IMR-90 (cell line): ENCODE data around the gene SYNPR. TPM values are rescaled to one million over a fixed set of nuclear protein-coding genes. Genes with fewer than 3 reads are reported as not detected.

Experiments
- ATAC-seq: fragments of 200-7000 bp; cut with Tn5 transposase; 2 replicates; pipeline ENCODE4 v1.9.1; 2020; ENCODE audit warnings: low read depth, mild to moderate bottlenecking, moderate library complexity
- BruUV-seq: library from RNA; stranded (reverse); fragments of 400-500 nt; replicated peaks from 2 replicates; lab custom pipeline; 2021; lab: Mats Ljungman, UMichigan
- CTCF ChIA-PET: fragments of 300-600 bp; formaldehyde crosslinking; extraction: SDS; loops from one replicate; lab custom pipeline; 2021; ENCODE audit warnings: antibody characterized with exemption; lab: Yijun Ruan, JAX
- POLR2A ChIA-PET: fragments of 300-600 bp; sonication (Branson Sonifier 250); formaldehyde crosslinking; loops from one replicate; lab custom pipeline; 2022; ENCODE audit warnings: antibody characterized with exemption; ENCODE audit not compliant: unreplicated experiment; lab: Charles Lee
- DNase-seq: peaks from one replicate; pipeline ENCODE4 v3.0.0; 2013
- H2AFZ ChIP-seq: replicated peaks from 2 replicates; pipeline ENCODE3; 2013; ENCODE audit warnings: low read length, mild to moderate bottlenecking; ENCODE audit not compliant: poor library complexity
- H2AK5ac ChIP-seq: 2 replicates; pipeline ENCODE4 v1.6.1; 2013; ENCODE audit warnings: low read depth, low read length, inconsistent platforms
- H2AK9ac ChIP-seq: replicated peaks from 2 replicates; pipeline ENCODE3; 2013; ENCODE audit warnings: mild to moderate bottlenecking, low read depth, low read length, moderate library complexity; ENCODE audit not compliant: poor library complexity
- H2BK120ac ChIP-seq: 2 replicates; pipeline ENCODE4 v1.6.1; 2013; ENCODE audit warnings: low read depth, low read length, inconsistent platforms
- H2BK15ac ChIP-seq: 3 replicates; pipeline ENCODE4 v1.6.1; 2013; ENCODE audit warnings: low read depth, low read length, inconsistent platforms
- H2BK20ac ChIP-seq: 2 replicates; pipeline ENCODE4 v1.6.1; 2013; ENCODE audit warnings: low read depth, mild to moderate bottlenecking, inconsistent platforms, low read length, moderate library complexity
- H2BK5ac ChIP-seq: 2 replicates; pipeline ENCODE4 v1.6.1; 2013; ENCODE audit warnings: mild to moderate bottlenecking, low read depth, low read length, inconsistent platforms; ENCODE audit not compliant: poor library complexity, severe bottlenecking
- H3K14ac ChIP-seq: replicated peaks from 2 replicates; pipeline ENCODE4 v1.6.1; 2013; ENCODE audit warnings: low read depth, low read length, inconsistent platforms
- H3K18ac ChIP-seq: 2 replicates; pipeline ENCODE4 v1.6.1; 2013; ENCODE audit warnings: low read depth, low read length, control low read depth
- H3K23ac ChIP-seq: 2 replicates; pipeline ENCODE4 v1.6.1; 2013; ENCODE audit warnings: low read depth, low read length, inconsistent platforms
- H3K27ac ChIP-seq: 2 replicates; pipeline ENCODE4 v1.5.1; 2013; ENCODE audit warnings: mild to moderate bottlenecking, control low read depth, low read length; ENCODE audit not compliant: insufficient read depth
- H3K27me3 ChIP-seq: 2 replicates; pipeline ENCODE4 v1.6.1; 2013; ENCODE audit warnings: low read length; ENCODE audit not compliant: control insufficient read depth, insufficient read depth
- H3K36me3 ChIP-seq: 2 replicates; pipeline ENCODE4 v1.6.1; 2013; ENCODE audit warnings: low read length, mixed read lengths; ENCODE audit not compliant: control insufficient read depth, insufficient read depth
- H3K4ac ChIP-seq: 2 replicates; pipeline ENCODE4 v1.6.1; 2013; ENCODE audit warnings: low read depth, low read length, inconsistent platforms
- H3K4me1 ChIP-seq: 2 replicates; pipeline ENCODE4 v1.6.1; 2013; ENCODE audit warnings: low read length, mixed read lengths; ENCODE audit not compliant: control insufficient read depth, insufficient read depth
- H3K4me2 ChIP-seq: 2 replicates; pipeline ENCODE4 v1.6.1; 2013; ENCODE audit warnings: low read depth, mild to moderate bottlenecking, control low read depth, low read length, moderate library complexity
- H3K4me3 ChIP-seq: 2 replicates; pipeline ENCODE4 v1.5.1; 2013; ENCODE audit warnings: low read depth, mild to moderate bottlenecking, control low read depth, low read length, moderate library complexity; ENCODE audit not compliant: insufficient read depth
- H3K56ac ChIP-seq: 2 replicates; pipeline ENCODE4 v1.6.1; 2013; ENCODE audit warnings: low read length, inconsistent platforms; ENCODE audit not compliant: insufficient read depth; ENCODE audit errors: extremely low read depth
- H3K79me1 ChIP-seq, 2 experiments: 2 replicates each; pipeline ENCODE4 v1.6.1; 2013; ENCODE audit warnings: low read length in 2 of 2, inconsistent platforms in 1 of 2, low read depth in 1 of 2
- H3K9ac ChIP-seq: 2 replicates; pipeline ENCODE4 v1.6.1; 2013; ENCODE audit warnings: low read depth, low read length, control low read depth
- H3K9me1 ChIP-seq: 2 replicates; pipeline ENCODE4 v1.6.1; 2013; ENCODE audit warnings: low read length, inconsistent platforms; ENCODE audit not compliant: insufficient read depth
- H3K9me3 ChIP-seq: 2 replicates; pipeline ENCODE4 v1.6.1; 2013; ENCODE audit warnings: low read length; ENCODE audit not compliant: control insufficient read depth, insufficient read depth
- H4K20me1 ChIP-seq: 2 replicates; pipeline ENCODE4 v1.6.1; 2013; ENCODE audit warnings: low read length, inconsistent platforms; ENCODE audit not compliant: insufficient read depth
- H4K5ac ChIP-seq: 2 replicates; pipeline ENCODE4 v1.6.1; 2013; ENCODE audit warnings: mild to moderate bottlenecking, low read depth, low read length, control low read depth
- H4K8ac ChIP-seq, 2 experiments: 2 replicates each; pipeline ENCODE4 v1.6.1; 2013; ENCODE audit warnings: low read depth in 2 of 2, low read length in 2 of 2, control low read depth in 1 of 2, inconsistent platforms in 1 of 2
- H4K91ac ChIP-seq: 2 replicates; pipeline ENCODE4 v1.6.1; 2013; ENCODE audit warnings: low read depth, low read length, inconsistent platforms; ENCODE audit not compliant: insufficient read depth
- CEBPB ChIP-seq: IDR thresholded peaks from 2 replicates; pipeline ENCODE4 v1.6.1; 2012; ENCODE audit warnings: low read depth, low read length, improper control_type of control experiment
- CHD1 ChIP-seq: IDR thresholded peaks from 2 replicates; pipeline ENCODE4 v1.6.1; 2012; ENCODE audit warnings: low read depth, low read length, improper control_type of control experiment
- FOS ChIP-seq: fragments of 150-350 bp; IDR thresholded peaks from 2 replicates; pipeline ENCODE4 v1.6.1; 2016; ENCODE audit warnings: low read depth, low read length
- RAD21 ChIP-seq: IDR thresholded peaks from 2 replicates; pipeline ENCODE4 v1.6.1; 2012; ENCODE audit warnings: low read length, improper control_type of control experiment
- SMC3 ChIP-seq: fragments of 150-350 bp; IDR thresholded peaks from 2 replicates; pipeline ENCODE4 v1.6.1; 2016; ENCODE audit warnings: low read depth, mild to moderate bottlenecking, antibody characterized with exemption, low read length, moderate library complexity
- WGBS, 2 experiments: methylation state at CpG; one replicate each; pipeline versions ENCODE4 v1.1.5 to v1.1.7; 2013; ENCODE audit warnings: missing lambda C conversion rate in 2 of 2; ENCODE audit not compliant: insufficient read length in 1 of 2; ENCODE audit errors: extremely low coverage in 2 of 2; 5-methylcytosine and 5-hydroxymethylcytosine counted together
- dilution Hi-C: fragments of 300-500 bp; cut with HindIII; formaldehyde crosslinking; loops from one replicate; pipeline ENCODE4 v1.14.3; 2018; ENCODE audit warnings: low sequenced_read_pairs; ENCODE audit not compliant: unreplicated experiment
- in situ Hi-C: fragments of 300-500 bp; cut with MboI; formaldehyde crosslinking; loops from 3 replicates; pipeline ENCODE4 v1.14.3; 2019; ENCODE audit warnings: low sequenced_read_pairs, inconsistent platforms, mixed read lengths
- intact Hi-C: fragments of 100-400 bp; cut with micrococcal nuclease; formaldehyde crosslinking; loops from 2 replicates; pipeline ENCODE4 v1.10.0; 2022
- polyA plus RNA-seq, 3 experiments: library from polyadenylated mRNA; depleted of rRNA; stranded (reverse); fragments of >200 nt; gene quantifications; 2 replicates each; pipeline ENCODE4 v1.2.3, GENCODE V29; 2012; ENCODE audit warnings: low replicate concordance in 1 of 3
- total RNA-seq: library from RNA; depleted of rRNA; stranded (reverse); fragments of >200 nt; gene quantifications from 2 replicates; pipeline ENCODE4 v1.2.3, GENCODE V29; 2012
- TF ChIP-seq, protein P1 (sequence below): fragments of 150-350 bp; IDR thresholded peaks from 2 replicates; pipeline ENCODE4 v1.6.1; 2017; ENCODE audit warnings: mild to moderate bottlenecking, antibody characterized with exemption, low read length, low read depth
- TF ChIP-seq, protein P2 (sequence below): conservative IDR thresholded peaks from 2 replicates; pipeline ENCODE4 v1.5.1; 2012; ENCODE audit warnings: mild to moderate bottlenecking, low read depth, low read length, improper control_type of control experiment

Gene SYNPR
- total and polyA plus RNA-seq, 2 of the 4 experiments (the other 2 are of a cell fraction) = not detected

DNA sequence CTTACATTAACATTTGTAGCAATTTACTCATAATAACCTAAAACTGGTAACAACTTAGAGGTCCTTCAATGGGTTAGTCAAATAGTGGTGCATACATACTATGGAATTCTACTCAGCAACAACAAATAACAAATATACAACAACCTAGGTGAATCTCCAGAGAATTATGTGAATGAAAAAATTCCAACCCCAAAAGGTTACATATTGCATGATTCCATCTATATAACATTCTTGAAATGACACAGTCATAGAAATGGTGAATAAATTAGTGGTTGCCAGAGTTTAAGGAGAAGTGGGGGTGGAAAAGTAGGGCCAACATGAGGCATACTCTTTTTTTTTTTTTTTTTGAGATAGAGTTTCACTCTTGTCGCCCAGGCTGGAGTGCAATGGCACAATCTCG, 361.7 kb downstream of the SYNPR start:
- DNase-seq (no peak), ATAC-seq (no peak)
- no peak overlapping the region for H2BK120ac ChIP-seq
- intact Hi-C loops = no loop called here
- in situ Hi-C loops = no loop called here
- no peak overlapping the region for H2BK15ac ChIP-seq
- H4K8ac ChIP-seq = no peak overlapping the region
- POLR2A ChIA-PET = no interaction called here
- no peaks in the 10 kb centered on the region for H3K4me1 ChIP-seq
- WGBS, 2 experiments = no CpG with 5 or more reads among the region's 2 CpGs
- no peaks in the 10 kb centered on the region for H4K20me1 ChIP-seq
- H3K9ac ChIP-seq = no peak overlapping the region
- BruUV-seq = no TSS peak
- H3K36me3 ChIP-seq = no peaks in the 10 kb centered on the region
- no peak overlapping the region for H3K4me2 ChIP-seq
- H2AFZ ChIP-seq = no peak overlapping the region
- CTCF ChIA-PET = no interaction called here
- no peak overlapping the region for H4K5ac ChIP-seq
- no peak overlapping the region for H3K4ac ChIP-seq
- H3K27me3 ChIP-seq = peaks cover under 1% of the 10 kb centered on the region; the same call in 1 of the 2 replicates
- no peaks in the 10 kb centered on the region for H3K79me1 ChIP-seq
- no peak overlapping the region for H3K14ac ChIP-seq
- no peak overlapping the region for H3K27ac ChIP-seq
- no peak overlapping the region for H3K4me3 ChIP-seq
- no peak overlapping the region for H2AK9ac ChIP-seq
- H3K23ac ChIP-seq = no peak overlapping the region
- no peak overlapping the region for H3K18ac ChIP-seq
- H3K9me1 ChIP-seq = no peaks in the 10 kb centered on the region
- dilution Hi-C loops = no loop called here
- no peak for TF ChIP-seq SMC3
- no peak for TF ChIP-seq FOS
- TF ChIP-seq CHD1 = no peak
- TF ChIP-seq, protein P1, sequence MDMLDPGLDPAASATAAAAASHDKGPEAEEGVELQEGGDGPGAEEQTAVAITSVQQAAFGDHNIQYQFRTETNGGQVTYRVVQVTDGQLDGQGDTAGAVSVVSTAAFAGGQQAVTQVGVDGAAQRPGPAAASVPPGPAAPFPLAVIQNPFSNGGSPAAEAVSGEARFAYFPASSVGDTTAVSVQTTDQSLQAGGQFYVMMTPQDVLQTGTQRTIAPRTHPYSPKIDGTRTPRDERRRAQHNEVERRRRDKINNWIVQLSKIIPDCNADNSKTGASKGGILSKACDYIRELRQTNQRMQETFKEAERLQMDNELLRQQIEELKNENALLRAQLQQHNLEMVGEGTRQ = no peak
- no peak for TF ChIP-seq RAD21
- TF ChIP-seq, protein P2, sequence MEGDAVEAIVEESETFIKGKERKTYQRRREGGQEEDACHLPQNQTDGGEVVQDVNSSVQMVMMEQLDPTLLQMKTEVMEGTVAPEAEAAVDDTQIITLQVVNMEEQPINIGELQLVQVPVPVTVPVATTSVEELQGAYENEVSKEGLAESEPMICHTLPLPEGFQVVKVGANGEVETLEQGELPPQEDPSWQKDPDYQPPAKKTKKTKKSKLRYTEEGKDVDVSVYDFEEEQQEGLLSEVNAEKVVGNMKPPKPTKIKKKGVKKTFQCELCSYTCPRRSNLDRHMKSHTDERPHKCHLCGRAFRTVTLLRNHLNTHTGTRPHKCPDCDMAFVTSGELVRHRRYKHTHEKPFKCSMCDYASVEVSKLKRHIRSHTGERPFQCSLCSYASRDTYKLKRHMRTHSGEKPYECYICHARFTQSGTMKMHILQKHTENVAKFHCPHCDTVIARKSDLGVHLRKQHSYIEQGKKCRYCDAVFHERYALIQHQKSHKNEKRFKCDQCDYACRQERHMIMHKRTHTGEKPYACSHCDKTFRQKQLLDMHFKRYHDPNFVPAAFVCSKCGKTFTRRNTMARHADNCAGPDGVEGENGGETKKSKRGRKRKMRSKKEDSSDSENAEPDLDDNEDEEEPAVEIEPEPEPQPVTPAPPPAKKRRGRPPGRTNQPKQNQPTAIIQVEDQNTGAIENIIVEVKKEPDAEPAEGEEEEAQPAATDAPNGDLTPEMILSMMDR = no peak
- TF ChIP-seq CEBPB = no peak
- H2BK20ac ChIP-seq = no peak overlapping the region
- no peak overlapping the region for H3K56ac ChIP-seq
- H2BK5ac ChIP-seq = no peak overlapping the region
- H3K9me3 ChIP-seq = no peaks in the 10 kb centered on the region
- H2AK5ac ChIP-seq = no peak overlapping the region
- no peak overlapping the region for H4K91ac ChIP-seq
